ENCODE measurements around the gene DTNA. TPM values are rescaled to one million over a fixed set of nuclear protein-coding genes. Genes with fewer than 3 reads are reported as not detected.
A peak's percentile ranks its signal among the peaks of the same experiment; 100 is the strongest.

Gene DTNA
- total RNA-seq, 2 experiments from 2014 or later, result not detected

DNA sequence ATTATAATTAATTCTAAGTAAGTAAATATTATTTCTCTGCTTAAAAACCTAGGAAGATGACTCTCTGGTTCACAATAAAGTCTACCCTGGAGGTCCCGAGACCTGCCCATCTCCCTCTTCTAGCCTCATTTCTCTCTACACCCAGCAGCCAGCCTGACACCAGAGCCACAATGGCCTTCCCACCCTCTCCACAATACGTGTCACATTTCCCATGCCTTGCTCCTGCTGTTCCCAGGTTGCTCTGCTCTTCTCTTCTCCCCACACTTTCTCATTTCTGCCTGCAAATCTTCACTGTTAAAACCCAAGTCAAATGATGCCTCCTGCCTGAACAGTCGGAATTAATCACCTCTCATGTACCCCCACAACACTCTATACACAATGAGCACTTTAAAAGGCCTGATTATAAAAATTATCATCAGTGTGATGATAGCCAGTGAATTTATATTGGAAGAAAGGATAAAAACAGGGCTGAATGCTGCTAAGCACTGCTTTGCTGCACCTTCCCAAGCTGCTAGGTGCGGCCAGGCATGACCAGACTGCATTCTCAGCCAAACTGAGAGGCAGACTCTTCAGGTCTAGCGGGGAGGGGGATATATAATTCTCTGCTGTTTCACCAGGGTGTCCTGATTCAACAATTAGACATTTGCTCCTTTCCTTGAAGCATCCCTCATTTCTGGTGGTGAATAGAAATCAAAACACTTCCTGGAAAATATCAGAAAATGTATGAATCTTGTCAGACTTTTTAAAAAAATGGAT, 160.6 kb downstream of the DTNA start:
- Mint-ChIP-seq H3K27ac (peak overlapping the region; percentile 56), H3K4me1 (peaks cover 32% of the 10 kb centered on the region), H3K4me3 (no peak overlapping the region), H3K27me3 (no peaks in the 10 kb centered on the region), H3K36me3 (peaks cover 6% of the 10 kb centered on the region), H3K9me3 (peaks cover 3% of the 10 kb centered on the region)
- POLR2A ChIA-PET, result no interaction called here
- no peak for ATAC-seq (ENCODE audit: low read depth)
- DNase-seq, result no peak

DNA sequence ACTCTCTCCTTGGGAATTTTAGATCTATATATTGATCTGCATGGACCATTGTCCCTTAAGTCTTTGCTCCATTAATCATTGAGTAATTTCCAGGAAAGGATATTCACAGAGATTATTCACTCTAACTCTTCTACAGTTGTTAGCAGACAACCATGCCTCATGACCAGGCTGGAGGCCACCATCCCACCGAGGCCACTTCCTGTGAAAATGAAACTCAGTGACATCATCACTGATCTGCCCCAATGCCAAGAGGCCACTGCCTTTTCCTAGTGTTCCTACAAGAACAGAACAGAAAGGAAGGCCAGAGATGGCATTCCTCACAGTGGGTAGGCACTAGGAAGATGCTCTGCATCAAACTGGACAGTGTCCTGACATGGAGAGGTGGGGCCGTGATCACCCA, 161.3 kb downstream of the DTNA start:
- no peak for DNase-seq
- ATAC-seq (ENCODE audit: low read depth), result peak; percentile 78
- Mint-ChIP-seq H3K9me3 (peaks cover 3% of the 10 kb centered on the region), H3K36me3 (peaks cover 6% of the 10 kb centered on the region), H3K4me1 (peaks cover 25% of the 10 kb centered on the region), H3K27ac (peak overlapping the region; percentile 56), H3K4me3 (peak overlapping the region; percentile 46), H3K27me3 (no peaks in the 10 kb centered on the region)
- POLR2A ChIA-PET, result no interaction called here

DNA sequence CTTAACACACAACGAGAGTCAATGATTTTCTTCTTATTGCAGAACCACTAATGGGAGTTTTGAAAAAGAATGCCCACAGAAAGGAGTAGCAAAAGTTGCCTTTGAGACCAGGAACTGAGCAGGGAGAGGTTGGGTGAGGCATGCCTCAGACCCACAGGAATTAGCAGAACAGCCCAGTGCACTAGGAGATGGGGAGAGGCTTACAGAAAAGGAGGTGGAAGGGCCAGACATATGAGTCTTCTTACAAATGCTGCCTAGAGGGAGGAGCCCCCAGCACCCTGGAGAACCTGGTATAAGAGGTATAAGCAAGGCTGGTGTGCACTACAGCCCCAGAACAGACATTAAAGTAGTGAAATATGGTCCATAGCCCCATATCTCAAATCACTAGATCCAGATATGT, 162.0 kb downstream of the DTNA start:
- Mint-ChIP-seq H3K27me3 (no peaks in the 10 kb centered on the region), H3K27ac (peak overlapping the region; percentile 30), H3K36me3 (peaks cover 6% of the 10 kb centered on the region), H3K4me3 (no peak overlapping the region), H3K4me1 (peaks cover 20% of the 10 kb centered on the region), H3K9me3 (peaks cover 3% of the 10 kb centered on the region)
- ATAC-seq (ENCODE audit: low read depth) (no peak), DNase-seq (no peak)
- POLR2A ChIA-PET, result no interaction called here

DNA sequence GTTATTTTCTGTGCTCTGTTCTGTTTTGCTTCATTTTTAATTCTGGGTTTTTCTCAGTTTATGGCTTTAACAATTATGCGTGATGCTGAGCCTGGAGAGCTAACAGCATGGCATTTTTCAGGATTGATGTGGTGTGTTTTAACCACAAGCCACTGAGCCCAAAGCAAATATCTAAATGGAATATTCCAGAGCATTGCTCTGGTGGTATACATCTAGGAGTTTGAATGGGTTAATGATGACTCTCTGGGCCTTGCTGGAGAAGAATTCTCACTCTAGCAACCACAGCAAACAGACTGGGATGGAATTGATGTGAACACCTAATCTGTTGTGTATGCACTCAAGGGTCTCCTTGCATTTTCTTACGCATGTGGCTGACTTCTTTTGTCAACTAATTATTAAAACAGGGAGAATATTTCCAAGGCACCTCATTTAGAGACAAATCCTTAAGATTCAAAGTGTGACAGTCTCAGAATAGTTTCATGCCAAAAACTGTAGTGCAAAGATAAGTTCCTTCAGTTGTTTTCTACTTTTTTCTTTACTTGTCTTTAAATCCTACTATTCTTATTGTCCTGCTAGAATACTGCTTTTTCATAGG, 164.0 kb downstream of the DTNA start:
- POLR2A ChIA-PET, result no interaction called here
- Mint-ChIP-seq H3K27ac (no peak overlapping the region), H3K27me3 (peaks cover 3% of the 10 kb centered on the region), H3K4me1 (peaks cover 17% of the 10 kb centered on the region), H3K4me3 (no peak overlapping the region), H3K36me3 (peaks cover 6% of the 10 kb centered on the region), H3K9me3 (peaks cover 3% of the 10 kb centered on the region)
- ATAC-seq (ENCODE audit: low read depth) (no peak), DNase-seq (no peak)

DNA sequence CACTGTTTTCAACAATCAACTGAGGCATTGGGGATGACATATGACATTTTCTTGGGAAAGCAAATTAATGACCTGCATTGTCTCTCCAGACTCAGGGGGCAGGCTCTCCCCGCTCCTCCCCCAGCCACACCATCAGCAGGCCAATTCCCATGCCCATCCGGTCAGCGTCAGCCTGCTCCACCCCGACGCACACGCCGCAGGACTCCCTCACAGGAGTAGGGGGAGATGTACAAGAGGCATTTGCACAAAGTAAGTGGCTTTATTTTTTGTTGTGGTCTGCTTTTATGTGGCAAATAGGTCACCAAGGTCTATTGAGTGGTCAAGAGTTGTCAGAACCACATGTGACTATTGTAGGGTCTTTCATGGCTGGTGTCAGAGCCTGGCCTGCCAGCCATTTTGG, 165.1 kb downstream of the DTNA start:
- ATAC-seq (ENCODE audit: low read depth) (no peak), DNase-seq (no peak)
- H3K9me3 Mint-ChIP-seq, result peaks cover 3% of the 10 kb centered on the region
- H3K4me3 Mint-ChIP-seq, result no peak overlapping the region
- no peak overlapping the region for H3K27ac Mint-ChIP-seq
- peaks cover 17% of the 10 kb centered on the region for H3K4me1 Mint-ChIP-seq
- peaks cover 6% of the 10 kb centered on the region for H3K36me3 Mint-ChIP-seq
- POLR2A ChIA-PET, result no interaction called here
- H3K27me3 Mint-ChIP-seq, result peaks cover 4% of the 10 kb centered on the region

DNA sequence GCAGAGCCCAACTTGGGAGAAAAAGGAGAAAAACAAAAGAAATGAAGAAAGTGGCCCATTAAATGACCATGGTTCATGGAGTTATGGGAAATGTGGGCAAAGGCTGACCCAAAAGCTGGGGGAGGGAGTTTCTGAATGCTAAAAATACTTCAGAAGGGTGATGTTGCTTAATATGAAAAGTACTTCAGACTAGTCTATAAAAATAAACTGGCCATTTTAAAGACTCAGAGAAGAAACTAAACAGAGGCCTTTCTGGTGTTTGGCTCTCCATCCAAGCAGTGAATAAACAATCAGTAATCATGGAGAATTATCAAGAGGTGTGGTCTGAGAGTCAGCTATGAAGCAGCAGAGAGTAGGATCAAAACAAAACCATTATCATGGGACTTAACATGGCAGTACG, 170.3 kb downstream of the DTNA start:
- Mint-ChIP-seq H3K9me3 (peaks cover 1% of the 10 kb centered on the region), H3K4me3 (no peak overlapping the region), H3K36me3 (no peaks in the 10 kb centered on the region), H3K27ac (peak overlapping the region; percentile 47), H3K27me3 (peaks cover 4% of the 10 kb centered on the region), H3K4me1 (peaks cover 1% of the 10 kb centered on the region)
- ATAC-seq (ENCODE audit: low read depth) (no peak), DNase-seq (no peak)
- POLR2A ChIA-PET, result no interaction called here

GRCh38 chr18:34880882-34881834, 171.1 kb downstream of the DTNA start:
- ATAC-seq (ENCODE audit: low read depth) (no peak), DNase-seq (no peak)
- H3K9me3 Mint-ChIP-seq, result peaks cover 1% of the 10 kb centered on the region
- no peaks in the 10 kb centered on the region for H3K36me3 Mint-ChIP-seq
- no peak overlapping the region for H3K27ac Mint-ChIP-seq
- H3K27me3 Mint-ChIP-seq, result peaks cover 4% of the 10 kb centered on the region
- no peak overlapping the region for H3K4me3 Mint-ChIP-seq
- POLR2A ChIA-PET, result no interaction called here
- H3K4me1 Mint-ChIP-seq, result peaks cover 1% of the 10 kb centered on the region

DNA sequence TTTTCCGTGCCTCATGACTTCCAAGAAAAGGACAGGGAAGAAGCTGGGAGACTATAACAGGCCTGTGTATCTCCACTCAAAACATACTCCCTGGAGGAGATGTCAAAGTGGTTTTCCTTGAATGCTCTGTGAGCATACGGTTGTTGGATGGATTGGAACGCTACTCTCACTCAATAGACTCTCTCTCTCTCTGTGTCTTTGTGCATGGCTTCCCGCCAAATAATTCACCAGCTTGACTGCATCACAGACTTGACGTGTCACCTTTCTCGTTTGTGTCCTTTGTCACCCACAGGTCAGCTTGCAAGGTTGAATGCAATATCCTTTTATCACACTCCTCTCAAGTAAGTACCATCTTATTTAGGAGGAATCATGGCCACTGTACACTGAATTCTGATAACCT, 174.3 kb downstream of the DTNA start:
- peaks cover 2% of the 10 kb centered on the region for H3K27me3 Mint-ChIP-seq
- no peak overlapping the region for H3K27ac Mint-ChIP-seq
- POLR2A ChIA-PET, result no interaction called here
- no peak overlapping the region for H3K4me3 Mint-ChIP-seq
- H3K36me3 Mint-ChIP-seq, result no peaks in the 10 kb centered on the region
- ATAC-seq (ENCODE audit: low read depth), result no peak
- no peak for DNase-seq
- H3K9me3 Mint-ChIP-seq, result peaks cover 1% of the 10 kb centered on the region
- H3K4me1 Mint-ChIP-seq, result peaks cover 1% of the 10 kb centered on the region

DNA sequence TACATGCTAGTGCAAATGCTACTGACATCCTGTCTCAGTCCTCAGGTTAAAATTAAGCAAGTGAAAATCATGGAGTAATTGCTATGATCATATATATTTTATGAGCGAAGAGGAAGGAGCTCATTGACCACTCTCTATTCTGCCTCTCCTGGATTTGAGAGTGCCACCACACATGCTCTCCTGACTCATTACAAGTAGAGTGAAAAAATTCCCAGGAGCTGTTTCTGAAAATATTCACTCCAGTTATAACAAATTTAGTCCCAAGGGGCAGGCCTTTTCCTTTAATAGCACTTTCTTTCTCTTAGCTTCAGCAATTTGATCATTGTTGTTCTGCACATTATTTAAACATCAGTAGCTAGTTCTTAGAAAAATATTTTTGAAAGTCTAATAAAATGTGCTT, 176.1 kb downstream of the DTNA start:
- H3K36me3 Mint-ChIP-seq, result no peaks in the 10 kb centered on the region
- H3K4me1 Mint-ChIP-seq, result peaks cover 5% of the 10 kb centered on the region
- H3K4me3 Mint-ChIP-seq, result no peak overlapping the region
- ATAC-seq (ENCODE audit: low read depth) (no peak), DNase-seq (no peak)
- H3K27me3 Mint-ChIP-seq, result peaks cover 2% of the 10 kb centered on the region
- no peak overlapping the region for H3K27ac Mint-ChIP-seq
- H3K9me3 Mint-ChIP-seq, result peaks cover 6% of the 10 kb centered on the region
- POLR2A ChIA-PET, result no interaction called here

GRCh38 chr18:34887881-34888580, 177.9 kb downstream of the DTNA start:
- POLR2A ChIA-PET, result no interaction called here
- no peak overlapping the region for H3K27ac Mint-ChIP-seq
- ATAC-seq (ENCODE audit: low read depth) (no peak), DNase-seq (no peak)
- H3K9me3 Mint-ChIP-seq, result peaks cover 6% of the 10 kb centered on the region
- no peaks in the 10 kb centered on the region for H3K36me3 Mint-ChIP-seq
- no peak overlapping the region for H3K4me3 Mint-ChIP-seq
- peaks cover 4% of the 10 kb centered on the region for H3K27me3 Mint-ChIP-seq
- peaks cover 5% of the 10 kb centered on the region for H3K4me1 Mint-ChIP-seq

DNA sequence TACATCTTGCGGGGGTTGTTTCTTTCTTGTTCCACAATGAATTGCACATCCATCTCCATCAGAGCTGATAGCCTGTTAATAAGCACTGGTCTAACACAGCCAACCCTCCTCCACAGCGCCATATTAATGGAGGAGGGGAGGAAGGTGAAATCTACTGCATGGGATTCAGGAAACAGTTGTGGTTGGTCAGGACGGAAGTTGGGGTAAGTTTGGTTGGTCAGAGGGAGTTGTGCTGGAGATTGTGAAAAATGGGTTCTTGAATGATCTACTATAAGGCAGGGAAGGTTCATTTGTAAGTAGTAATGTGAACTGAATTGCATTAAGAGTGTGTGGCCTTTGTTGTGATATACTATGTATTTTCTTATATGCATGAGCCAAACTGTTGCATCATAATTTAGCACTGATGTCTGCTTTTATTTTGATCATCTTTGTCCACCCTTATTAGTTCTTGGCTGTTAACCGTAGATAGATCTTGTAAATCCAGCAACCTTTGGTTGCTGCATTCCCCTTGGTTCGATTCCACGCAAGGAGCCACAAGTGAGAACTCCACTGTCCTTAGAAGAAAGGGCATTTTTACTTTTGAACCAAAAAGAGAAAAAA, 180.5 kb downstream of the DTNA start:
- POLR2A ChIA-PET, result no interaction called here
- H3K36me3 Mint-ChIP-seq, result no peaks in the 10 kb centered on the region
- no peak for ATAC-seq (ENCODE audit: low read depth)
- peaks cover 4% of the 10 kb centered on the region for H3K27me3 Mint-ChIP-seq
- H3K4me3 Mint-ChIP-seq, result no peak overlapping the region
- peaks cover 5% of the 10 kb centered on the region for H3K4me1 Mint-ChIP-seq
- no peak overlapping the region for H3K27ac Mint-ChIP-seq
- peaks cover 6% of the 10 kb centered on the region for H3K9me3 Mint-ChIP-seq
- DNase-seq, result no peak

DNA sequence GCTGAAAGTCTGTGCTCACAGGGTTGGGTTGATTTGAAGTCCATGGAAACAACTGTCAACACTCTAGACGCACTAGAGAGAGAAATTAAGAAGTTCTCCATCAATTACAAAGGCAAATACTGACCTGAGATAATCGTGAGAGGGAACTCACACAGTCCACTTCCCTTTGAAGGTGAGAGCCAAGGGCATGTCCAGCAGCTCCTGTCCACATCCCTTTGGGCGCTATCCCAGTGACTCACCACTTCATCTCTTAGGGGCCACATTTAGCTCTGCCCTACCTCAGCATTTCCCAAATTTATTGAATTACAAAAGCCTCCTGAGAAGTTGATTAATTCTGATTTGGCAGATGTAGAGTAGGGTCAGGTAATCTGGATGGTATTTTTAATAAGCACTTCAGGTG, 182.3 kb downstream of the DTNA start:
- POLR2A ChIA-PET, result no interaction called here
- Mint-ChIP-seq H3K27me3 (peaks cover 4% of the 10 kb centered on the region), H3K36me3 (no peaks in the 10 kb centered on the region), H3K4me3 (no peak overlapping the region), H3K4me1 (peaks cover 5% of the 10 kb centered on the region), H3K9me3 (peaks cover 8% of the 10 kb centered on the region), H3K27ac (no peak overlapping the region)
- DNase-seq (no peak), ATAC-seq (ENCODE audit: low read depth) (no peak)

DNA sequence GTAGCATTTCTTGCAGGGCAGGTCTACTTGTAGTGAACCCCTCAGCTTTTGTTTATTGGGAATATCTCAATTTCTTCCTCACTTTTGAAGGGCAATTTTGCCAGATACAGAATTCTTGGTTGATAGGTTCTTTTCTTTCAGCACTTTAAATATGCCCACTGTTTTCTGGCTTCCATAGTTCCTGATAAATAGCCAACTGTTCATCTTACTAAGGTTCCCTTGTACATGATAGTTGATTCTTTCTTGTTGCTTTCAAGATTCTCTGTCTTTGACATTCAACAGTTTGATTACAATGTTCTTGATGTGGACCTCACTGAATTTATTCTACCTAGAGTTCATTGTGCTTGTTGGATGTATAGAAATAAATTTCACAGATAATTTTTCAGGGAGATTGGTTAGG, 183.1 kb downstream of the DTNA start:
- Mint-ChIP-seq H3K4me1 (peaks cover 5% of the 10 kb centered on the region), H3K27me3 (peaks cover 4% of the 10 kb centered on the region)
- POLR2A ChIA-PET, result no interaction called here

More for the DNA sequence above, 183.1 kb downstream of the DTNA start:
- Mint-ChIP-seq H3K9me3 (peaks cover 8% of the 10 kb centered on the region), H3K36me3 (no peaks in the 10 kb centered on the region), H3K4me3 (no peak overlapping the region), H3K27ac (no peak overlapping the region)
- ATAC-seq (ENCODE audit: low read depth), result no peak
- DNase-seq, result no peak

Data from activated naive CD8-positive, alpha-beta T cell treated with anti-CD3 and anti-CD28 coated beads, Interleukin-2, amount 10 ng/mL, durations not matched to agents 7 days and 5 days (primary cell).